IPS-15b (cell line): ENCODE results near the gene FAM72B.
"Not testable (repeated sequence)": the region's sequence is repeated elsewhere in the genome, so short reads cannot be mapped to it uniquely, and the experiment has no call there.

ENCODE experiments used
- H3K27me3 ChIP-seq: one replicate; pipeline ENCODE4 v1.6.1; 2013; ENCODE audit warnings: low read length; ENCODE audit not compliant: control insufficient read depth, insufficient read depth
- H3K36me3 ChIP-seq: one replicate; pipeline ENCODE4 v1.6.1; 2013; ENCODE audit warnings: low read length; ENCODE audit not compliant: control insufficient read depth, insufficient read depth
- H3K4me1 ChIP-seq: one replicate; pipeline ENCODE4 v1.6.1; 2013; ENCODE audit warnings: mild to moderate bottlenecking, low read length; ENCODE audit not compliant: control insufficient read depth, insufficient read depth
- H3K4me3 ChIP-seq: one replicate; pipeline ENCODE4 v1.5.1; 2013; ENCODE audit warnings: low read depth, low read length
- H3K9ac ChIP-seq: one replicate; pipeline ENCODE4 v1.6.1; 2013; ENCODE audit warnings: low read depth, mild to moderate bottlenecking, low read length
- H3K9me3 ChIP-seq: one replicate; pipeline ENCODE4 v1.6.1; 2013; ENCODE audit warnings: mild to moderate bottlenecking, low read length; ENCODE audit not compliant: control insufficient read depth, insufficient read depth

The FAM72B gene

GRCh38 chr1:121213491-121213890 lies 29.4 kb upstream of the FAM72B start:
- not testable (repeated sequence) for H3K9me3 ChIP-seq, H3K4me1 ChIP-seq, H3K27me3 ChIP-seq, H3K9ac ChIP-seq, H3K36me3 ChIP-seq, H3K4me3 ChIP-seq

GRCh38 chr1:121210778-121211177 lies 26.6 kb upstream of the FAM72B start:
- H3K9ac ChIP-seq, H3K4me1 ChIP-seq, H3K27me3 ChIP-seq, H3K9me3 ChIP-seq, H3K4me3 ChIP-seq, H3K36me3 ChIP-seq: not testable (repeated sequence)

- not testable (repeated sequence) for H3K9ac ChIP-seq, H3K27me3 ChIP-seq, H3K9me3 ChIP-seq, H3K4me1 ChIP-seq, H3K4me3 ChIP-seq, H3K36me3 ChIP-seq
Measured at GRCh38 chr1:121208375-121208774, 24.2 kb upstream of the FAM72B start.

- not testable (repeated sequence) for H3K9ac ChIP-seq, H3K9me3 ChIP-seq, H3K4me1 ChIP-seq, H3K4me3 ChIP-seq, H3K36me3 ChIP-seq, H3K27me3 ChIP-seq
Measured at GRCh38 chr1:121207328-121207727, 23.2 kb upstream of the FAM72B start.

GRCh38 chr1:121205786-121206711 lies 21.9 kb upstream of the FAM72B start:
- not testable (repeated sequence) for H3K4me1 ChIP-seq, H3K9ac ChIP-seq, H3K9me3 ChIP-seq, H3K4me3 ChIP-seq, H3K36me3 ChIP-seq, H3K27me3 ChIP-seq

GRCh38 chr1:121202986-121203385 lies 18.8 kb upstream of the FAM72B start:
- H3K4me1 ChIP-seq, H3K27me3 ChIP-seq, H3K4me3 ChIP-seq, H3K9me3 ChIP-seq, H3K36me3 ChIP-seq, H3K9ac ChIP-seq: not testable (repeated sequence)

- not testable (repeated sequence) for H3K9ac ChIP-seq, H3K27me3 ChIP-seq, H3K36me3 ChIP-seq, H3K4me3 ChIP-seq, H3K4me1 ChIP-seq, H3K9me3 ChIP-seq
Measured at GRCh38 chr1:121200985-121201981, 17.1 kb upstream of the FAM72B start.

GRCh38 chr1:121200232-121200631 lies 16.1 kb upstream of the FAM72B start:
- H3K27me3 ChIP-seq, H3K36me3 ChIP-seq, H3K9me3 ChIP-seq, H3K4me1 ChIP-seq, H3K4me3 ChIP-seq, H3K9ac ChIP-seq: not testable (repeated sequence)

- H3K36me3 ChIP-seq, H3K4me1 ChIP-seq, H3K9ac ChIP-seq, H3K27me3 ChIP-seq, H3K9me3 ChIP-seq, H3K4me3 ChIP-seq: not testable (repeated sequence)
Measured at GRCh38 chr1:121199763-121200162, 15.6 kb upstream of the FAM72B start.

- H3K9ac ChIP-seq, H3K36me3 ChIP-seq, H3K4me1 ChIP-seq, H3K4me3 ChIP-seq, H3K27me3 ChIP-seq, H3K9me3 ChIP-seq: not testable (repeated sequence)
Measured at GRCh38 chr1:121197095-121197882, 13.1 kb upstream of the FAM72B start.

- not testable (repeated sequence) for H3K9ac ChIP-seq, H3K27me3 ChIP-seq, H3K9me3 ChIP-seq, H3K36me3 ChIP-seq, H3K4me3 ChIP-seq, H3K4me1 ChIP-seq
Measured at GRCh38 chr1:121192512-121192911, 8.4 kb upstream of the FAM72B start.
